K562 (cell line): ENCODE data around the gene PCF11. TPM values are rescaled to one million over a fixed set of nuclear protein-coding genes. Genes with fewer than 3 reads are reported as not detected.

Source experiments
- ARID2 ChIP-seq: fragments of 450-650 bp; IDR thresholded peaks from 2 replicates; pipeline ENCODE4 v1.6.1; 2017; ENCODE audit warnings: antibody characterized with exemption, mild to moderate bottlenecking
- FOXA1 ChIP-seq: fragments of 450-650 bp; IDR thresholded peaks from 2 replicates; pipeline ENCODE4 v1.6.1; 2016; ENCODE audit warnings: mild to moderate bottlenecking, borderline replicate concordance
- HCFC1 ChIP-seq: IDR thresholded peaks from 2 replicates; pipeline ENCODE4 v1.6.1; 2012; ENCODE audit warnings: low read depth, low read length, improper control_type of control experiment
- HDAC1 ChIP-seq, 2 experiments: fragments of 450-650 bp; IDR thresholded peaks; 2 replicates each; pipeline ENCODE4 v1.6.1; 2016 to 2017; ENCODE audit warnings: inconsistent platforms in 1 of 2, mild to moderate bottlenecking in 1 of 2, moderate library complexity in 1 of 2
- HNRNPL ChIP-seq: fragments of 200-400 bp; formaldehyde crosslinking; IDR thresholded peaks from 2 replicates; pipeline ENCODE4 v1.6.1; 2017; ENCODE audit warnings: low read depth, mild to moderate bottlenecking, low read length
- KDM5B ChIP-seq: fragments of 200-600 bp; sonication (generic); IDR thresholded peaks from 2 replicates; pipeline ENCODE4 v1.6.1; 2012; ENCODE audit warnings: low read depth, mild to moderate bottlenecking, moderate library complexity, low read length, control low read depth, inconsistent platforms; ENCODE audit not compliant: insufficient replicate concordance
- KHSRP ChIP-seq: fragments of 450-650 bp; IDR thresholded peaks from 2 replicates; pipeline ENCODE4 v1.6.1; 2017
- MCM5 ChIP-seq: fragments of 450-650 bp; IDR thresholded peaks from 2 replicates; pipeline ENCODE4 v1.6.1; 2016; ENCODE audit warnings: low read depth
- MYNN ChIP-seq, 2 experiments: sonication (generic); formaldehyde crosslinking in 1 of 2; IDR thresholded peaks; 2 replicates each; pipeline versions ENCODE4 v1.5.0 to v1.6.1; 2016 to 2020; ENCODE audit warnings: antibody characterized with exemption in 1 of 2, missing genetic modification reagents in 1 of 2
- NUFIP1 ChIP-seq: fragments of 450-650 bp; IDR thresholded peaks from 2 replicates; pipeline ENCODE4 v1.6.1; 2018; ENCODE audit not compliant: partially characterized antibody
- PML ChIP-seq: IDR thresholded peaks from 2 replicates; pipeline ENCODE4 v1.6.1; 2012; ENCODE audit warnings: low read length, inconsistent platforms
- POLR2B ChIP-seq: fragments of 450-650 bp; IDR thresholded peaks from 2 replicates; pipeline ENCODE4 v1.6.1; 2018; ENCODE audit warnings: low read depth; ENCODE audit not compliant: partially characterized antibody
- RB1 ChIP-seq: fragments of 450-650 bp; IDR thresholded peaks from 2 replicates; pipeline ENCODE4 v1.6.1; 2017; ENCODE audit warnings: low read depth, mild to moderate bottlenecking
- RBM39 ChIP-seq: fragments of 200-400 bp; formaldehyde crosslinking; optimal IDR thresholded peaks from 2 replicates; pipeline ENCODE3; 2018; ENCODE audit warnings: low read depth, low read length
- SMARCE1 ChIP-seq: fragments of 450-650 bp; IDR thresholded peaks from 2 replicates; pipeline ENCODE4 v1.7.1; 2016; ENCODE audit warnings: mild to moderate bottlenecking
- SOX6 ChIP-seq: fragments of 450-650 bp; IDR thresholded peaks from 2 replicates; pipeline ENCODE4 v1.6.1; 2014; ENCODE audit warnings: mild to moderate bottlenecking
- ZNF121 ChIP-seq: sonication (generic); formaldehyde crosslinking; conservative IDR thresholded peaks from 2 replicates; pipeline ENCODE4 v1.8.0; 2022; ENCODE audit warnings: missing genetic modification reagents
- ZNF232 ChIP-seq: sonication (generic); formaldehyde crosslinking; IDR thresholded peaks from 2 replicates; pipeline ENCODE4 v1.8.0; 2022; ENCODE audit warnings: mild to moderate bottlenecking, missing genetic modification reagents
- ZNF3 ChIP-seq: fragments of 250-450 bp; sonication (Bioruptor Pico); IDR thresholded peaks from 2 replicates; pipeline ENCODE4 v1.5.0; 2021; ENCODE audit warnings: mild to moderate bottlenecking, moderate library complexity
- ZNF324 ChIP-seq: fragments of 250-450 bp; sonication (Bioruptor Pico); IDR thresholded peaks from 2 replicates; pipeline ENCODE4 v1.4.0; 2020; ENCODE audit warnings: mild to moderate bottlenecking
- ZNF696 ChIP-seq: fragments of 250-450 bp; sonication (Bioruptor Pico); conservative IDR thresholded peaks from 2 replicates; pipeline ENCODE4 v1.4.0; 2020; ENCODE audit warnings: mild to moderate bottlenecking, moderate library complexity
- polyA plus RNA-seq, 8 experiments: library from polyadenylated mRNA; depleted of rRNA in 4 of 8; stranded (reverse) in 5 of 8; unstranded in 3 of 8; fragments of >200 nt; fragmentation: Nextera tagmentation in 2 of 8; fragmentation: Illumina TruSeq in 1 of 8; extraction: Ambion mirVana in 2 of 8; extraction: Trizol in 1 of 8; gene quantifications; 2 replicates each; pipeline versions ENCODE4 v1.2.1 to v1.2.3, GENCODE V29; 2011 to 2014; ENCODE audit warnings: inconsistent platforms in 1 of 8, missing spikeins in 1 of 8
- total RNA-seq, 7 experiments: library from RNA; depleted of rRNA in 6 of 7; stranded (reverse); fragments of >200 nt in 6 of 7; fragmentation: Illumina TruSeq in 2 of 7; extraction: Trizol in 2 of 7; gene quantifications; 2 replicates each; pipeline versions ENCODE4 v1.2.1 to v1.2.3, GENCODE V29; 2011 to 2021; ENCODE audit warnings: low replicate concordance in 1 of 7
- TF ChIP-seq, protein P1 (sequence below): fragments of 450-650 bp; formaldehyde crosslinking; IDR thresholded peaks from 2 replicates; pipeline ENCODE4 v1.4.0; 2020; ENCODE audit warnings: mild to moderate bottlenecking, moderate library complexity
- TF ChIP-seq, protein P2 (sequence below): sonication (generic); formaldehyde crosslinking; IDR thresholded peaks from 2 replicates; pipeline ENCODE4 v1.8.0; 2022; ENCODE audit warnings: mild to moderate bottlenecking, low read depth, missing genetic modification reagents
- TF ChIP-seq, protein P3 (sequence below): fragments of 250-450 bp; sonication (Bioruptor Pico); IDR thresholded peaks from 2 replicates; pipeline ENCODE4 v1.4.0; 2020; ENCODE audit warnings: mild to moderate bottlenecking, moderate library complexity
- TF ChIP-seq, protein P4 (sequence below), 2 experiments: fragments of 450-650 bp; IDR thresholded peaks; 2 replicates each; pipeline ENCODE4 v1.6.1; 2016

Gene PCF11
- total and polyA plus RNA-seq, 9 of the 15 experiments (the other 6 are each of a cell fraction or from before 2014, with no cell fraction given), result 9.3 to 91.6 (median 54.4) TPM

DNA sequence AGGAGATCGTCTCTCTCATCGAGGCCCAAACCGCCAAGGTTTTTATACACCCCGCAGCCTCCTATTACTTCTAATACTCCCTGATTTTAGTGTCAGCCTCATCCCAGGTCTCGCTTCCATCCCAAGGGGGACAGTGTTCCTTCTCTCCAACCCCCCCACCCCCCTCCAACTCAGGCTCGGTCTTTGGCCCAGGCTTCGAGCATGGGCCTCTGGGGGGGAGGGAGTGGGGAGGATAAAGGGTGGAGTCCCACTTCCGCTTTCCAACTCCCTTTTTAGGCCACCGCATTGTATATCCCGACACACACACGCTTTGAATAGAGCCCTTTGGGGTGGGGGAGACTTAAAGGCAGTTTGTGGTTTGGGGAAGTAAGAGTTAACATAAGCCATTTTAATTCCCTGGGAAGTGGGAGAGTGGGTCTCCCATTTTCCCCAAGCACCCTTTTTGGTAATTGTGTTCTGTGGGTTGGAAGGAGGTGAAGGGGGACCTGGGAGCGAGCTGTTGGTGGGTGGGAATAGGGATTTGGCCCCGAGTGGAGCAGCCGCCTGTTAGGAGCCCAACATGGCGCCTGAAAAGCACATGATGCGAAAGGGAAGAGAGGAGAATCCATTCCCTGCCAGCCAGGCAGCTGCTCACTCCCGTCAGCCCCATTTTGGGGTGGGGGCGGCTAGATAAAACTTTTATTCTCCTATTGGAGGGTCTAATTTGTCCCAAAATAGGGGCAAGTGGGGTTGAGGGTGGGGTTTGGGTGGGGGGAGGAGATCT, 844 bp downstream of the PCF11 start (continued):
- TF ChIP-seq, protein P1, sequence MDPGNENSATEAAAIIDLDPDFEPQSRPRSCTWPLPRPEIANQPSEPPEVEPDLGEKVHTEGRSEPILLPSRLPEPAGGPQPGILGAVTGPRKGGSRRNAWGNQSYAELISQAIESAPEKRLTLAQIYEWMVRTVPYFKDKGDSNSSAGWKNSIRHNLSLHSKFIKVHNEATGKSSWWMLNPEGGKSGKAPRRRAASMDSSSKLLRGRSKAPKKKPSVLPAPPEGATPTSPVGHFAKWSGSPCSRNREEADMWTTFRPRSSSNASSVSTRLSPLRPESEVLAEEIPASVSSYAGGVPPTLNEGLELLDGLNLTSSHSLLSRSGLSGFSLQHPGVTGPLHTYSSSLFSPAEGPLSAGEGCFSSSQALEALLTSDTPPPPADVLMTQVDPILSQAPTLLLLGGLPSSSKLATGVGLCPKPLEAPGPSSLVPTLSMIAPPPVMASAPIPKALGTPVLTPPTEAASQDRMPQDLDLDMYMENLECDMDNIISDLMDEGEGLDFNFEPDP (CRISPR knock-in tag), result no peak
- TF ChIP-seq POLR2B, result peak; percentile 31
- TF ChIP-seq, protein P2, sequence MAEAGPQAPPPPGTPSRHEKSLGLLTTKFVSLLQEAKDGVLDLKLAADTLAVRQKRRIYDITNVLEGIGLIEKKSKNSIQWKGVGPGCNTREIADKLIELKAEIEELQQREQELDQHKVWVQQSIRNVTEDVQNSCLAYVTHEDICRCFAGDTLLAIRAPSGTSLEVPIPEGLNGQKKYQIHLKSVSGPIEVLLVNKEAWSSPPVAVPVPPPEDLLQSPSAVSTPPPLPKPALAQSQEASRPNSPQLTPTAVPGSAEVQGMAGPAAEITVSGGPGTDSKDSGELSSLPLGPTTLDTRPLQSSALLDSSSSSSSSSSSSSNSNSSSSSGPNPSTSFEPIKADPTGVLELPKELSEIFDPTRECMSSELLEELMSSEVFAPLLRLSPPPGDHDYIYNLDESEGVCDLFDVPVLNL (CRISPR knock-in tag), result no peak
- peak; percentile 66 for TF ChIP-seq KDM5B
- TF ChIP-seq ZNF3 (CRISPR knock-in tag), result 0 out of 2 replicates have a peak, but pooled peaks have one; percentile 26
- TF ChIP-seq MYNN (IDR thresholded peaks at IDR 0.05), result no peak
- TF ChIP-seq MYNN (CRISPR knock-in tag; IDR thresholded peaks at IDR 0.05), result no peak
- TF ChIP-seq SOX6, result no peak
- 0 out of 2 replicates have a peak, but pooled peaks have one; percentile 42 for TF ChIP-seq RB1
- TF ChIP-seq HDAC1 (IDR thresholded peaks at IDR 0.05), result peak; percentile 59 to 64; a peak in 2 of 4 replicates
- TF ChIP-seq RBM39, result peak; percentile 79
- no peak for TF ChIP-seq ZNF121 (CRISPR knock-in tag)
- no peak for TF ChIP-seq FOXA1
- TF ChIP-seq PML, result peak; percentile 44; the same call in 1 of the 2 replicates
- TF ChIP-seq MCM5, result no peak
- TF ChIP-seq SMARCE1, result peak; percentile 42; the same call in 1 of the 2 replicates
- no peak for TF ChIP-seq ZNF324
- no peak for TF ChIP-seq HCFC1
- no peak for TF ChIP-seq ARID2
- TF ChIP-seq KHSRP, result no peak
- TF ChIP-seq ZNF696, result no peak
- 0 out of 2 replicates have a peak, but pooled peaks have one; percentile 37 for TF ChIP-seq ZNF232 (CRISPR knock-in tag)
- no peak for TF ChIP-seq NUFIP1
- TF ChIP-seq, protein P3, sequence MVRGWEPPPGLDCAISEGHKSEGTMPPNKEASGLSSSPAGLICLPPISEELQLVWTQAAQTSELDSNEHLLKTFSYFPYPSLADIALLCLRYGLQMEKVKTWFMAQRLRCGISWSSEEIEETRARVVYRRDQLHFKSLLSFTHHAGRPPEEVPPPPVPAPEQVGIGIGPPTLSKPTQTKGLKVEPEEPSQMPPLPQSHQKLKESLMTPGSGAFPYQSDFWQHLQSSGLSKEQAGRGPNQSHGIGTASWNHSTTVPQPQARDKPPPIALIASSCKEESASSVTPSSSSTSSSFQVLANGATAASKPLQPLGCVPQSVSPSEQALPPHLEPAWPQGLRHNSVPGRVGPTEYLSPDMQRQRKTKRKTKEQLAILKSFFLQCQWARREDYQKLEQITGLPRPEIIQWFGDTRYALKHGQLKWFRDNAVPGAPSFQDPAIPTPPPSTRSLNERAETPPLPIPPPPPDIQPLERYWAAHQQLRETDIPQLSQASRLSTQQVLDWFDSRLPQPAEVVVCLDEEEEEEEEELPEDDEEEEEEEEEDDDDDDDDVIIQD (CRISPR knock-in tag), result no peak
- TF ChIP-seq, protein P4, sequence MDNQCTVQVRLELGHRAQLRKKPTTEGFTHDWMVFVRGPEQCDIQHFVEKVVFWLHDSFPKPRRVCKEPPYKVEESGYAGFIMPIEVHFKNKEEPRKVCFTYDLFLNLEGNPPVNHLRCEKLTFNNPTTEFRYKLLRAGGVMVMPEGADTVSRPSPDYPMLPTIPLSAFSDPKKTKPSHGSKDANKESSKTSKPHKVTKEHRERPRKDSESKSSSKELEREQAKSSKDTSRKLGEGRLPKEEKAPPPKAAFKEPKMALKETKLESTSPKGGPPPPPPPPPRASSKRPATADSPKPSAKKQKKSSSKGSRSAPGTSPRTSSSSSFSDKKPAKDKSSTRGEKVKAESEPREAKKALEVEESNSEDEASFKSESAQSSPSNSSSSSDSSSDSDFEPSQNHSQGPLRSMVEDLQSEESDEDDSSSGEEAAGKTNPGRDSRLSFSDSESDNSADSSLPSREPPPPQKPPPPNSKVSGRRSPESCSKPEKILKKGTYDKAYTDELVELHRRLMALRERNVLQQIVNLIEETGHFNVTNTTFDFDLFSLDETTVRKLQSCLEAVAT (IDR thresholded peaks at IDR 0.05), result peak in 1 of 2 experiments; percentile 70; a peak in 2 of 4 replicates
- TF ChIP-seq HNRNPL, result no peak
